Inferior parietal cortex (tissue), 1 donor: Measurements from ENCODE around the gene TRIM49C.
"Not testable (repeated sequence)": the region's sequence is repeated elsewhere in the genome, so short reads cannot be mapped to it uniquely, and the experiment has no call there.

Source experiments
- DNase-seq: peaks from one replicate; pipeline ENCODE4 v3.0.0-alpha.2; 2016; ENCODE audit errors: extremely low spot score

TRIM49C gene, protein sequence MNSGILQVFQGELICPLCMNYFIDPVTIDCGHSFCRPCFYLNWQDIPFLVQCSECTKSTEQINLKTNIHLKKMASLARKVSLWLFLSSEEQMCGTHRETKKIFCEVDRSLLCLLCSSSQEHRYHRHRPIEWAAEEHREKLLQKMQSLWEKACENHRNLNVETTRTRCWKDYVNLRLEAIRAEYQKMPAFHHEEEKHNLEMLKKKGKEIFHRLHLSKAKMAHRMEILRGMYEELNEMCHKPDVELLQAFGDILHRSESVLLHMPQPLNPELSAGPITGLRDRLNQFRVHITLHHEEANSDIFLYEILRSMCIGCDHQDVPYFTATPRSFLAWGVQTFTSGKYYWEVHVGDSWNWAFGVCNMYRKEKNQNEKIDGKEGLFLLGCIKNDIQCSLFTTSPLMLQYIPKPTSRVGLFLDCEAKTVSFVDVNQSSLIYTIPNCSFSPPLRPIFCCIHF

DNA sequence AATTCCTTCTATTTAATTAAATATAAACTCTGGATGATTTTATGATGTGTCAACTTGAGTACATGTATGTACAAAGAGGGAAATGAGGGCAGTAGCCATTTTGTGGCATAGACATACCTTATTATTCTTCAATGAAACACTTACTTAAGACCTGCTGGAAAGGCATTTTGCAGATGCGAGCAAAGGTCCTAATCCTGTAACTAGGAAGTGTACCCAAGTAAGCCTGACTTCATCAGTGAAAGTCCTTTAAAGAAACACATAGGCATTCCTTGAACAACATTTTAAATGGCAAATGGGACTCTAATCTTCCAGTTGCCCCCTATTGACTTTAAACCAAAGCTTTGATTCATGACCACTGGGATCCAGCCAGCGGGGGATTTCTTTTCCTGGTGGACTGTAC is at the start of gene TRIM49C:
Gene TRIM49C (plus strand): TSS at position 301 of the 400 bp plus-strand sequence. CDS start 4,106 bp downstream, outside the sequence.
- DNase-seq: not testable (repeated sequence)

DNA sequence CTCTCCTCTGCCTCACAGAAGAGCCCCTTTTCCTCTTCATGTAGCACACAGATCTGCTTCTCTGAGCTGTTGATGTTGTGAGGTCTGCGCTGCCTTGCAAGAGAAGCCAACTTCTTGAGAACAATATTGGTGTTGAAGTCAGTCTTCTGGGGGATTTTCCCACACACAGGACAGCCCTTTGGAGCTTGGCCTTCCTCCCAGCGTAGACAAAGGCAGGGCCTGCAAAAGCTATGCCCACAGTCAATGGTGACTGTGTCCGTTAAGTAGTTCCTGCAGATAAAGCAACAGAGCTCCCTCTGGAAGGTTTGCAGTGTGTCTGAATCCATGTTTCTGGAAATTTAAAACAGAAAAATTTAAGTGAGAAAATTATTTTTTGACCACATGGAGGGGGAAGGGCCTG is 6.7 kb upstream of the TRIM49C start:
- not testable (repeated sequence) for DNase-seq

DNA sequence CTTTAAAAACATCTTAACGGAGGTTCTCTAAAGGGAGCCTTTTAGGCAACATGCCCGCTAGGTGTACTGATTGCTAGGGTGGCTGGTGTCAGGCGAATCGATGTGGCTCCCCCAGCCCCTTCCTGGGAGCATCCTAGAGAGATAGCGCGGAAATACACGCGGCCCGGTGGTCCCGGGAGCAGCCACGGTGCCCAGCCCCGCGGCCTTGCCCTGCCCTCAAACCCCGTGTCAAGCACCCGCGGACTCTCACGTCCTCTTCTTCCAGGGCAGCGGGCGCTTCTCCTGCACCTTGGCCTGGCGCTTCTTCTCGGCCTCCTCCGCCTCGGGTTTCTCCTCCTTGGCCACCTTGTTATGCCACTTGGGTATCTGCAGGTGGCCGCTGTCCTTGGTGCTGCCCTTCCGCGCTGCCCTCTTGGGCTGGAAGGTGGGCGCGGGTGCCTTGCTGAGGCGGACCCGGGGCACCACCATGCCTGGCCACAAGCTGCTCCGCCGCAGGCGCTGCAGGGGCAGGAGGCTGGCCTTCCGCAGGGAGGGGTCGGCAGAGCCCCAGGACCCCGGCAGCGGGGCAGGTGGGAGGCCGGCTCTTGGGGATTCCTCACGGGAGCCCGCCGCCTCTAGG is 20.8 kb downstream of the TRIM49C start:
- DNase-seq: not testable (repeated sequence)

DNA sequence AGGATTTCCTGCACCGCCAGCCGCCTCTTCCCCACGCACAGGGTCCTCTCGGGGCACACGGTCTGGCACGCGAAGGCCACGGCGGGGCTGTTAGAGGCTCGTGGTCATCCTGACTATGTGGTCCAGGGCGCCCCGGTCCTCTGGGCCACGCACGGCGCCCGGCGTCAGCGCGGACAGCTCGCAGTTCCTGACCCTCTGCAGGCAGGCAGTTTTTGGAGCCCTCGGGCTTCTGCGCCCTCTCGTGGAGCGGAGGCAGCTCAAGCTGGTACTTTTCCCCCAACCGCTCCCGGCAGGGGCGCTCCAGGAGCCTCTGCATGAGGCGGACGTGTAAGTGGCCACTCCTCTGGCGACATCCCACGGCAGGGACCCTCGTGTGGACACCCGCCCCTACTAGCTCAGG is 21.4 kb downstream of the TRIM49C start:
- DNase-seq: not testable (repeated sequence)

DNA sequence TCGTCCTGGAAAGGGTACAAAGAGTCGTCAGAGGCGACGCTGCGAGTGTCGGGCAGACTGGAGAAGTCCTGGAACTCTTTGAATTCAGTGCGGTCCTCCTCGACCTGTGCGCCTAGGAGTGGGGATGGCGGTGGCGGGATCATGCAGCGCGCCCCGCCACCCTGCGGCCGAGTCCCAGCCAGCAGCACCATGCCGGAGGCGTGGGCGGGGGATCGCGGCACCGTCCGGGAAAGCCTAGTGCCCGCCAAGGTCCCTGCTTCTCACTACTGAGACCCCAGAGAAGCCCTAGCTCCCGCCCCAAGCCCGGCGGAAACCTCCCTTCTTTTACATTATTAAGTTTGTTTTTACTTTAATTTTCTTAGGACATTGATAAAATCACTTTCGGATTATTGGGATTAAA is 22.6 kb downstream of the TRIM49C start:
- DNase-seq: not testable (repeated sequence)

DNA sequence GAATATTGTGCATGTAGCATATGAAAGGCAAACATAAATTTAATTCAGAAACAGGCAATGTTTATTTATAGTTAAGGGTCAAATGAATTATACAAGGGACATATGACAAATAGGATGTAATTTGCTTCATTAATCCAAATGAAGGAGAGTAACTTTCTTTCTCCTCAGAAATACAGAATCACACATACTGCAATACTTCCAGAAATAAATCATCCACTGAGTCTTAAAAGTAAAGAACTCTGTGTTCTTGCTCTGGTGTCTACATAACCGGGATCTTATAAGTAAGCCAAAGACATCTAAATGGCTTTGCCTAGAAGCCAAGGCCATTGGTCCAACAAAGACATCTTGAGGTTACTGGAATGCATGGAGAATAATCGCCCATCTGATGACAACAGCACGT is 54.7 kb downstream of the TRIM49C start, which contains the start of gene UBTFL1:
Gene UBTFL1 (plus strand): TSS at position 301 of the 400 bp plus-strand sequence. CDS start 0 bp downstream, at position 301.
- DNase-seq: not testable (repeated sequence)

DNA sequence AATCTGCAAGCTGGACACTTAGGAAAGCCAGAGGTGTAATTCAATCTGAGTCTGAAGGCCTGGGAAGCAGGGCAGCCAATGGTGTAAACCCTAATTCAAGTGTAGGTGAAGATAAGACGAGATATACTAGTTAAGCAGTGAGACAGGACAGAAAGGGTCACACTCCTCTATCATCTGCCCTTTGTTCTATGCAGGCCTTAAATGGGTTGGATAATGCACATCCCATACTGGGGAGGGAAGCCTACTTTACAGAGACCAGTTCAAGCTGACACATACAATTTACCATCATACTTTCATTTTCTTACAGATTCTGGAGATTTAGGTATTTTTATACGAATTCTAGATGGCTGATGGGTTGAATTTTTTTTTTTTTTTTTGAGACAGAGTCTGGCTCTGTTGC is 57.8 kb downstream of the TRIM49C start:
- DNase-seq: not testable (repeated sequence)
